K562 (cell line): ENCODE measurements around the gene TAS1R3.

Experiments
- HSF4 ChIP-seq: fragments of 250-450 bp; sonication (Bioruptor Pico); IDR thresholded peaks from 2 replicates; pipeline ENCODE4 v2.1.2; 2022; ENCODE audit warnings: mild to moderate bottlenecking, moderate library complexity, borderline replicate concordance
- MBD2 ChIP-seq: sonication (generic); IDR thresholded peaks from 2 replicates; pipeline ENCODE4 v1.6.1; 2016; ENCODE audit warnings: low read depth, borderline replicate concordance
- POLR2G ChIP-seq: fragments of 200-400 bp; formaldehyde crosslinking; IDR thresholded peaks from 2 replicates; pipeline ENCODE4 v1.6.1; 2017; ENCODE audit warnings: low read depth, mild to moderate bottlenecking, antibody characterized with exemption, low read length, moderate library complexity
- RAD51 ChIP-seq: fragments of 450-650 bp; IDR thresholded peaks from 2 replicates; pipeline ENCODE4 v1.7.1; 2016; ENCODE audit warnings: low read depth, mild to moderate bottlenecking, borderline replicate concordance
- TCF7L2 ChIP-seq: fragments of 150-350 bp; IDR thresholded peaks from 2 replicates; pipeline ENCODE4 v1.6.1; 2016; ENCODE audit warnings: low read depth, mild to moderate bottlenecking, low read length, moderate library complexity
- TEAD4 ChIP-seq, 2 experiments: sonication (generic) in 1 of 2; formaldehyde crosslinking in 1 of 2; IDR thresholded peaks; 2 replicates each; pipeline versions ENCODE4 v1.6.1 to v1.8.0; 2012 to 2022; ENCODE audit warnings: borderline replicate concordance in 1 of 2, inconsistent platforms in 1 of 2, low read length in 1 of 2, mild to moderate bottlenecking in 1 of 2, missing genetic modification reagents in 1 of 2
- ZKSCAN1 ChIP-seq: fragments of 150-350 bp; IDR thresholded peaks from 2 replicates; pipeline ENCODE4 v1.6.1; 2016; ENCODE audit warnings: low read depth, low read length
- ZNF830 ChIP-seq: fragments of 250-450 bp; sonication (Bioruptor Pico); IDR thresholded peaks from 2 replicates; pipeline ENCODE4 v1.5.0; 2021; ENCODE audit warnings: mild to moderate bottlenecking
- TF ChIP-seq, protein P1 (sequence below): sonication (generic); formaldehyde crosslinking; IDR thresholded peaks from 2 replicates; pipeline ENCODE4 v1.8.1; 2023; ENCODE audit warnings: mild to moderate bottlenecking, missing genetic modification reagents
- TF ChIP-seq, protein P2 (sequence below): sonication (generic); formaldehyde crosslinking; IDR thresholded peaks from 2 replicates; pipeline ENCODE4 v1.8.1; 2023; ENCODE audit warnings: mild to moderate bottlenecking, missing genetic modification reagents

GRCh38 chr1:1341549-1342021 lies 10.5 kb downstream of the TAS1R3 start:
- TF ChIP-seq MBD2 (no peak), RAD51 (no peak), HSF4 (CRISPR knock-in tag) (no peak), ZNF830 (CRISPR knock-in tag) (no peak), POLR2G (no peak; the same call in none of the 2 replicates), TCF7L2 (no peak), ZKSCAN1 (no peak), TEAD4 (IDR thresholded peaks at IDR 0.05; ENCODE audit: low read length) (no peak), TEAD4 (CRISPR knock-in tag; IDR thresholded peaks at IDR 0.05; ENCODE audit: borderline replicate concordance) (no peak)
- TF ChIP-seq, protein P1, sequence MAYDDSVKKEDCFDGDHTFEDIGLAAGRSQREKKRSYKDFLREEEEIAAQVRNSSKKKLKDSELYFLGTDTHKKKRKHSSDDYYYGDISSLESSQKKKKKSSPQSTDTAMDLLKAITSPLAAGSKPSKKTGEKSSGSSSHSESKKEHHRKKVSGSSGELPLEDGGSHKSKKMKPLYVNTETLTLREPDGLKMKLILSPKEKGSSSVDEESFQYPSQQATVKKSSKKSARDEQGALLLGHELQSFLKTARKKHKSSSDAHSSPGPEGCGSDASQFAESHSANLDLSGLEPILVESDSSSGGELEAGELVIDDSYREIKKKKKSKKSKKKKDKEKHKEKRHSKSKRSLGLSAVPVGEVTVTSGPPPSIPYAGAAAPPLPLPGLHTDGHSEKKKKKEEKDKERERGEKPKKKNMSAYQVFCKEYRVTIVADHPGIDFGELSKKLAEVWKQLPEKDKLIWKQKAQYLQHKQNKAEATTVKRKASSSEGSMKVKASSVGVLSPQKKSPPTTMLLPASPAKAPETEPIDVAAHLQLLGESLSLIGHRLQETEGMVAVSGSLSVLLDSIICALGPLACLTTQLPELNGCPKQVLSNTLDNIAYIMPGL (CRISPR knock-in tag), result no peak
- TF ChIP-seq, protein P2, sequence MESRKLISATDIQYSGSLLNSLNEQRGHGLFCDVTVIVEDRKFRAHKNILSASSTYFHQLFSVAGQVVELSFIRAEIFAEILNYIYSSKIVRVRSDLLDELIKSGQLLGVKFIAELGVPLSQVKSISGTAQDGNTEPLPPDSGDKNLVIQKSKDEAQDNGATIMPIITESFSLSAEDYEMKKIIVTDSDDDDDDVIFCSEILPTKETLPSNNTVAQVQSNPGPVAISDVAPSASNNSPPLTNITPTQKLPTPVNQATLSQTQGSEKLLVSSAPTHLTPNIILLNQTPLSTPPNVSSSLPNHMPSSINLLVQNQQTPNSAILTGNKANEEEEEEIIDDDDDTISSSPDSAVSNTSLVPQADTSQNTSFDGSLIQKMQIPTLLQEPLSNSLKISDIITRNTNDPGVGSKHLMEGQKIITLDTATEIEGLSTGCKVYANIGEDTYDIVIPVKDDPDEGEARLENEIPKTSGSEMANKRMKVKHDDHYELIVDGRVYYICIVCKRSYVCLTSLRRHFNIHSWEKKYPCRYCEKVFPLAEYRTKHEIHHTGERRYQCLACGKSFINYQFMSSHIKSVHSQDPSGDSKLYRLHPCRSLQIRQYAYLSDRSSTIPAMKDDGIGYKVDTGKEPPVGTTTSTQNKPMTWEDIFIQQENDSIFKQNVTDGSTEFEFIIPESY, result no peak
